Mesenchymal stem cell (in vitro differentiated cells and primary cell): ENCODE data around the gene SLC25A21.

Experiments used
- DNase-seq: peaks from one replicate; pipeline ENCODE4 v3.0.0-alpha.2; 2013
- H2AFZ ChIP-seq: one replicate; pipeline ENCODE4 v1.6.1; 2013; ENCODE audit warnings: low read depth, mild to moderate bottlenecking, control low read depth, inconsistent platforms, low read length, moderate library complexity
- H2AK5ac ChIP-seq: 2 replicates; pipeline ENCODE4 v1.6.1; 2013; ENCODE audit warnings: low read length, moderate library complexity, mild to moderate bottlenecking, inconsistent platforms; ENCODE audit not compliant: severe bottlenecking
- H2BK120ac ChIP-seq: one replicate; pipeline ENCODE4 v1.6.1; 2013; ENCODE audit warnings: low read depth, mild to moderate bottlenecking, inconsistent platforms, low read length, moderate library complexity
- H2BK12ac ChIP-seq, 2 experiments: one replicate each; pipeline ENCODE4 v1.6.1; 2013; ENCODE audit warnings: inconsistent platforms in 2 of 2, low read length in 2 of 2, mild to moderate bottlenecking in 2 of 2, moderate library complexity in 2 of 2, control low read depth in 1 of 2
- H2BK15ac ChIP-seq: one replicate; pipeline ENCODE4 v1.6.1; 2013; ENCODE audit warnings: mild to moderate bottlenecking, low read depth, inconsistent platforms; ENCODE audit not compliant: poor library complexity, severe bottlenecking
- H2BK5ac ChIP-seq: 2 replicates; pipeline ENCODE4 v1.6.1; 2013; ENCODE audit warnings: low read depth, mild to moderate bottlenecking, low read length, control low read depth, inconsistent platforms; ENCODE audit not compliant: poor library complexity, severe bottlenecking
- H3K14ac ChIP-seq, 2 experiments: one replicate each; pipeline ENCODE4 v1.6.1; 2013; ENCODE audit warnings: inconsistent platforms in 2 of 2, low read length in 2 of 2, control low read depth in 1 of 2, mild to moderate bottlenecking in 1 of 2, moderate library complexity in 1 of 2
- H3K18ac ChIP-seq, 2 experiments: one replicate each; pipeline ENCODE4 v1.6.1; 2013; ENCODE audit warnings: inconsistent platforms in 2 of 2, low read length in 2 of 2, control low read depth in 1 of 2, low read depth in 1 of 2, mild to moderate bottlenecking in 1 of 2
- H3K23ac ChIP-seq, 2 experiments: one replicate each; pipeline ENCODE4 v1.6.1; 2013; ENCODE audit warnings: inconsistent platforms in 2 of 2, low read length in 2 of 2, mild to moderate bottlenecking in 2 of 2, moderate library complexity in 2 of 2, control low read depth in 1 of 2
- H3K27ac ChIP-seq: 2 replicates; pipeline ENCODE4 v1.5.1; 2013; ENCODE audit warnings: mild to moderate bottlenecking, moderate library complexity, low read length, control low read depth, inconsistent platforms; ENCODE audit not compliant: poor library complexity, severe bottlenecking
- H3K27me3 ChIP-seq, 2 experiments: 2 replicates each; pipeline versions ENCODE4 v1.6.1 to v1.7.0; 2013; ENCODE audit warnings: low read length in 2 of 2, mild to moderate bottlenecking in 2 of 2, moderate library complexity in 2 of 2, control low read depth in 1 of 2, inconsistent platforms in 1 of 2; ENCODE audit not compliant: control insufficient read depth in 1 of 2, insufficient read depth in 1 of 2
- H3K36me3 ChIP-seq, 2 experiments: 2 replicates each; pipeline versions ENCODE4 v1.6.1 to v1.7.0; 2013; ENCODE audit warnings: low read length in 2 of 2, control low read depth in 1 of 2, inconsistent platforms in 1 of 2, low read depth in 1 of 2, mild to moderate bottlenecking in 1 of 2; ENCODE audit not compliant: insufficient read depth in 2 of 2, control insufficient read depth in 1 of 2
- H3K4ac ChIP-seq, 2 experiments: one replicate each; pipeline ENCODE4 v1.6.1; 2013; ENCODE audit warnings: inconsistent platforms in 2 of 2, low read length in 2 of 2, mild to moderate bottlenecking in 2 of 2, moderate library complexity in 2 of 2, control low read depth in 1 of 2, low read depth in 1 of 2
- H3K4me1 ChIP-seq: 2 replicates; pipeline ENCODE4 v1.6.1; 2013; ENCODE audit warnings: low read depth, low read length, control low read depth; ENCODE audit not compliant: control insufficient read depth, insufficient read depth
- H3K4me2 ChIP-seq: 2 replicates; pipeline ENCODE4 v1.6.1; 2013; ENCODE audit warnings: low read length, mild to moderate bottlenecking, inconsistent platforms; ENCODE audit not compliant: poor library complexity, severe bottlenecking
- H3K4me3 ChIP-seq, 2 experiments: 2 replicates each; pipeline versions ENCODE4 v1.5.1 to v1.7.0; 2013; ENCODE audit warnings: low read length in 2 of 2, mild to moderate bottlenecking in 2 of 2, control low read depth in 1 of 2, low read depth in 1 of 2; ENCODE audit not compliant: insufficient read depth in 1 of 2
- H3K79me1 ChIP-seq: replicated peaks from 2 replicates; pipeline ENCODE4 v1.6.1; 2013; ENCODE audit warnings: mild to moderate bottlenecking, control low read depth, low read length, inconsistent platforms; ENCODE audit not compliant: poor library complexity, severe bottlenecking
- H3K9ac ChIP-seq: 2 replicates; pipeline ENCODE4 v1.7.0; 2013; ENCODE audit warnings: mild to moderate bottlenecking, low read length, moderate library complexity
- H3K9me3 ChIP-seq: 2 replicates; pipeline ENCODE4 v1.7.0; 2013; ENCODE audit warnings: mild to moderate bottlenecking, low read length; ENCODE audit not compliant: control insufficient read depth
- H4K8ac ChIP-seq: one replicate; pipeline ENCODE4 v1.6.1; 2013; ENCODE audit warnings: inconsistent platforms, mild to moderate bottlenecking, low read length, moderate library complexity
- H4K91ac ChIP-seq: one replicate; pipeline ENCODE4 v1.6.1; 2013; ENCODE audit warnings: mild to moderate bottlenecking, low read length, inconsistent platforms
- WGBS: methylation state at CpG from one replicate; pipeline ENCODE4 v1.1.7; 2013; ENCODE audit warnings: mixed read lengths; 5-methylcytosine and 5-hydroxymethylcytosine counted together

SLC25A21 gene

GRCh38 chr14:36824854-36825253 is 347.6 kb downstream of the SLC25A21 start:
- H4K91ac ChIP-seq: no peak overlapping the region
- 93% methylated on average over 4 of the region's 4 CpGs for WGBS

GRCh38 chr14:36823651-36824050 is 348.8 kb downstream of the SLC25A21 start:
- H2BK5ac ChIP-seq: no peak overlapping the region
- no peaks in the 10 kb centered on the region for H3K79me1 ChIP-seq
- no peak overlapping the region for H3K27ac ChIP-seq
- H2BK12ac ChIP-seq: no peak overlapping the region
- H3K4ac ChIP-seq: no peak overlapping the region
- no peak overlapping the region for H4K8ac ChIP-seq
- no peak overlapping the region for H2BK15ac ChIP-seq
- WGBS: 68% methylated on average over 4 of the region's 4 CpGs
- H3K4me3 ChIP-seq: no peak overlapping the region
- no peak overlapping the region for H4K91ac ChIP-seq
- H2AK5ac ChIP-seq: no peak overlapping the region
- H3K23ac ChIP-seq: no peak overlapping the region
- H3K18ac ChIP-seq: no peak overlapping the region
- no peak for DNase-seq
- H3K36me3 ChIP-seq: no peaks in the 10 kb centered on the region
- H3K27me3 ChIP-seq: no peaks in the 10 kb centered on the region
- no peak overlapping the region for H2BK120ac ChIP-seq
- H3K4me2 ChIP-seq: no peak overlapping the region
- H3K14ac ChIP-seq: no peak overlapping the region
- H3K4me1 ChIP-seq: no peaks in the 10 kb centered on the region
- H3K9me3 ChIP-seq: no peaks in the 10 kb centered on the region
- H3K9ac ChIP-seq: no peak overlapping the region
- no peak overlapping the region for H2AFZ ChIP-seq

More at GRCh38 chr14:36824854-36825253, 347.6 kb downstream of the SLC25A21 start:
- no peak overlapping the region for H3K23ac ChIP-seq
- H3K4me2 ChIP-seq: no peak overlapping the region
- H2AK5ac ChIP-seq: no peak overlapping the region
- no peak overlapping the region for H2BK5ac ChIP-seq
- H3K4me3 ChIP-seq: no peak overlapping the region
- H3K14ac ChIP-seq: no peak overlapping the region
- H2AFZ ChIP-seq: no peak overlapping the region
- H3K9me3 ChIP-seq: no peaks in the 10 kb centered on the region
- H2BK12ac ChIP-seq: no peak overlapping the region
- no peak overlapping the region for H3K9ac ChIP-seq
- H2BK15ac ChIP-seq: no peak overlapping the region
- H3K4ac ChIP-seq: no peak overlapping the region
- H2BK120ac ChIP-seq: no peak overlapping the region
- H3K79me1 ChIP-seq: no peaks in the 10 kb centered on the region
- no peak for DNase-seq
- no peaks in the 10 kb centered on the region for H3K4me1 ChIP-seq
- H4K8ac ChIP-seq: no peak overlapping the region
- no peaks in the 10 kb centered on the region for H3K36me3 ChIP-seq
- no peak overlapping the region for H3K27ac ChIP-seq
- H3K18ac ChIP-seq: no peak overlapping the region
- H3K27me3 ChIP-seq: no peaks in the 10 kb centered on the region

DNA sequence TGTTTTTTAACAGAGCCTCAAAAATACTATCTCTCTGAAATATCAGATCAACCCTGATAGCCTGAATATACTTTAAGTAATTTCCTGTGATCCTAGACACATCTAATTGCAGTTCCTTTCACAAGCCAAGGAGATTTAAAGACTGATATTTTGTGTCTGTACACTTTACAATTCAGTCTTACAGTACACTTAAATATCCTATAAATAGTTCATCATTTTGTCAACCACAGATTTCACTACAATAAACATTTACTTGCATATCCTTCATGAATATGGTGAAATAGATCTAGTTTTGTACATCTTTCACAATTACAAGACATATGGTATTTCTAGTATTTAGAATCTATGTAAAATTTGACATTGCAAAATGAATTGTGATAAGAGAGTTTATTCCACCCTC is 349.7 kb downstream of the SLC25A21 start:
- H2BK12ac ChIP-seq: no peak overlapping the region
- H3K4me3 ChIP-seq: no peak overlapping the region
- no peak overlapping the region for H3K4ac ChIP-seq
- no peak overlapping the region for H2BK15ac ChIP-seq
- H3K23ac ChIP-seq: no peak overlapping the region
- H3K9me3 ChIP-seq: no peaks in the 10 kb centered on the region
- no peak overlapping the region for H3K27ac ChIP-seq
- no peak overlapping the region for H4K8ac ChIP-seq
- H2AK5ac ChIP-seq: no peak overlapping the region
- no peak overlapping the region for H3K14ac ChIP-seq
- no peak overlapping the region for H4K91ac ChIP-seq
- H2BK5ac ChIP-seq: no peak overlapping the region
- no peaks in the 10 kb centered on the region for H3K4me1 ChIP-seq
- no peak overlapping the region for H3K9ac ChIP-seq
- DNase-seq: no peak
- H3K79me1 ChIP-seq: no peaks in the 10 kb centered on the region
- no peak overlapping the region for H3K18ac ChIP-seq
- no peaks in the 10 kb centered on the region for H3K27me3 ChIP-seq
- H2BK120ac ChIP-seq: no peak overlapping the region
- H2AFZ ChIP-seq: no peak overlapping the region
- no peaks in the 10 kb centered on the region for H3K36me3 ChIP-seq
- no peak overlapping the region for H3K4me2 ChIP-seq

DNA sequence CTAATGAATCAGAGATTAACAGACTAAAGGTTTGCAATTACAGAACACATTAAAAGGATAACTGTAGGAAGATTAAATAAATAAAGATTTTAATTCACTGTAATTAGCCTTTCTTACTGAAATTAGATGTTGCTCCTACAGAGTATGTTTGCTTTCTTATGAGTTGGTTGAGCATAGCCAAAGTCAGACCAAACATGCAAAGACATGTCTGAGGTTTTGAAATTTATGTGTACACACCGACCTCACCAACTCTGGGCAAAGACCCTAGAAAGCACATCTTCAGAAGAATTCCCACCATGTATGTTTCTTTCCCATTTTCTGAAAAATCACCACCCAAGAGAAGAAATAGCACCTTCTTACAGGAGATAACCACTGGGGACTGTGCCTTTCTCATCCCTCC is 351.5 kb downstream of the SLC25A21 start:
- Histone ChIP-seq H3K27ac (no peak overlapping the region), H3K36me3 (no peaks in the 10 kb centered on the region), H3K9me3 (no peaks in the 10 kb centered on the region), H2BK120ac (no peak overlapping the region), H3K4me3 (no peak overlapping the region), H3K9ac (no peak overlapping the region), H2AK5ac (no peak overlapping the region), H4K8ac (no peak overlapping the region), H3K4ac (no peak overlapping the region), H2BK5ac (no peak overlapping the region), H2BK15ac (no peak overlapping the region), H3K23ac (no peak overlapping the region), H2BK12ac (no peak overlapping the region), H3K4me2 (no peak overlapping the region), H4K91ac (no peak overlapping the region), H2AFZ (no peak overlapping the region), H3K18ac (no peak overlapping the region), H3K14ac (no peak overlapping the region), H3K79me1 (no peaks in the 10 kb centered on the region), H3K4me1 (no peaks in the 10 kb centered on the region), H3K27me3 (no peaks in the 10 kb centered on the region)
- WGBS: 85% methylated on average over 1 of the region's 1 CpG
- DNase-seq: no peak
